Liver (tissue), 9 donors: ENCODE results near the gene NR2F1. TPM values are rescaled to one million over a fixed set of nuclear protein-coding genes. Genes with fewer than 3 reads are reported as not detected.

ENCODE experiments used
- DNase-seq: peaks from one replicate; pipeline ENCODE4 v3.0.0-alpha.2; 2017; ENCODE audit warnings: low spot score
- H3K27ac ChIP-seq, 2 donors: one replicate each; pipeline ENCODE4 v1.7.0; 2013; ENCODE audit warnings: inconsistent platforms in 2 of 2, low read length in 2 of 2, control low read depth in 1 of 2, low read depth in 1 of 2, mild to moderate bottlenecking in 1 of 2
- H3K27me3 ChIP-seq, 4 donors: one replicate each; pipeline versions ENCODE4 v1.6.1 to v1.7.0; 2013; ENCODE audit warnings: low read length in 3 of 4, inconsistent platforms in 1 of 4, mild to moderate bottlenecking in 1 of 4, moderate library complexity in 1 of 4; ENCODE audit not compliant: control insufficient read depth in 4 of 4, insufficient read depth in 4 of 4
- H3K36me3 ChIP-seq, 4 donors: one replicate each; pipeline versions ENCODE4 v1.6.1 to v1.7.0; 2013; ENCODE audit warnings: low read length in 3 of 4, mild to moderate bottlenecking in 3 of 4, low read depth in 1 of 4, moderate library complexity in 1 of 4; ENCODE audit not compliant: control insufficient read depth in 4 of 4, insufficient read depth in 3 of 4
- H3K4me1 ChIP-seq, 4 donors: one replicate each; pipeline versions ENCODE4 v1.6.1 to v1.7.0; 2013; ENCODE audit warnings: low read length in 3 of 4, mild to moderate bottlenecking in 3 of 4, moderate library complexity in 1 of 4; ENCODE audit not compliant: control insufficient read depth in 4 of 4, insufficient read depth in 4 of 4
- H3K4me3 ChIP-seq, 3 donors: one replicate each; pipeline versions ENCODE4 v1.6.1 to v1.7.0; 2013; ENCODE audit warnings: low read length in 3 of 3, control low read depth in 1 of 3, low read depth in 1 of 3, mild to moderate bottlenecking in 1 of 3
- H3K9ac ChIP-seq, 2 donors: one replicate each; pipeline ENCODE4 v1.7.0; 2013; ENCODE audit warnings: low read length in 2 of 2, mild to moderate bottlenecking in 2 of 2, moderate library complexity in 2 of 2, control low read depth in 1 of 2, low read depth in 1 of 2
- H3K9me3 ChIP-seq, 4 donors: one replicate each; pipeline versions ENCODE4 v1.6.1 to v1.7.0; 2013; ENCODE audit warnings: low read length in 3 of 4; ENCODE audit not compliant: control insufficient read depth in 4 of 4
- EGR1 ChIP-seq, 2 donors: IDR thresholded peaks; 2 replicates each; pipeline ENCODE4 v1.6.1; 2016 to 2018; ENCODE audit warnings: antibody characterized with exemption in 2 of 2, low read depth in 2 of 2
- FOXA1 ChIP-seq: IDR thresholded peaks from 2 replicates; pipeline ENCODE4 v1.6.1; 2016; ENCODE audit warnings: antibody characterized with exemption
- GABPA ChIP-seq, 2 donors: IDR thresholded peaks in 1 of 2; conservative IDR thresholded peaks in 1 of 2; 2 replicates each; pipeline ENCODE4 v1.6.1; 2016; ENCODE audit warnings: antibody characterized with exemption in 2 of 2, mild to moderate bottlenecking in 1 of 2, moderate library complexity in 1 of 2
- HNF4G ChIP-seq: IDR thresholded peaks from 2 replicates; pipeline ENCODE4 v1.6.1; 2016; ENCODE audit warnings: antibody characterized with exemption
- JUND ChIP-seq, 2 donors: IDR thresholded peaks; 2 replicates each; pipeline ENCODE4 v1.6.1; 2016; ENCODE audit warnings: antibody characterized with exemption in 2 of 2
- RAD21 ChIP-seq, 2 donors: IDR thresholded peaks; 2 replicates each; pipeline ENCODE4 v1.6.1; 2016; ENCODE audit warnings: antibody characterized with exemption in 2 of 2, mild to moderate bottlenecking in 2 of 2
- RXRA ChIP-seq, 2 donors: IDR thresholded peaks; 2 replicates each; pipeline ENCODE4 v1.6.1; 2017 to 2018; ENCODE audit warnings: antibody characterized with exemption in 2 of 2, mild to moderate bottlenecking in 1 of 2
- SP1 ChIP-seq: IDR thresholded peaks from 2 replicates; pipeline ENCODE4 v1.6.1; 2018; ENCODE audit warnings: antibody characterized with exemption, mild to moderate bottlenecking
- WGBS: extraction: QIAGEN DNeasy Blood & Tissue Kit; methylation state at CpG from one replicate; pipeline ENCODE4 v1.1.7; 2013; 5-methylcytosine and 5-hydroxymethylcytosine counted together
- polyA plus RNA-seq, 2 donors: library from polyadenylated mRNA; stranded (reverse) in 1 of 2; unstranded in 1 of 2; fragments of 200-250 nt in 1 of 2; fragments of >200 nt in 1 of 2; fragmentation: Nextera tagmentation in 1 of 2; extraction: Ambion mirVana in 1 of 2; gene quantifications; one replicate each; pipeline versions ENCODE4 v1.2.1 to v1.2.3, GENCODE V29; 2013 to 2015
- total RNA-seq, 2 donors: library from RNA; depleted of rRNA; stranded (reverse); fragments of >200 nt; gene quantifications; one replicate each; pipeline ENCODE4 v1.2.3, GENCODE V29; 2014
- TF ChIP-seq, protein P1 (sequence below): IDR thresholded peaks from 2 replicates; pipeline ENCODE4 v1.6.1; 2016; ENCODE audit warnings: antibody characterized with exemption, mild to moderate bottlenecking
- TF ChIP-seq, protein P2 (sequence below): IDR thresholded peaks from 2 replicates; pipeline ENCODE4 v1.6.1; 2016; ENCODE audit warnings: antibody characterized with exemption
- TF ChIP-seq, protein P3 (sequence below): IDR thresholded peaks from 2 replicates; pipeline ENCODE4 v1.6.1; 2016; ENCODE audit warnings: antibody characterized with exemption
- TF ChIP-seq, protein P4 (sequence below): fragments of 150-350 bp; IDR thresholded peaks from 2 replicates; pipeline ENCODE4 v1.5.1; 2017; ENCODE audit warnings: improper control_type of control experiment, low read depth, low read length; ENCODE audit not compliant: missing input control
- donor health status: healthy.
- donor health status: healthy.
- donor health status: healthy.
- donor health status: healthy.
- donor health status: healthy.

The NR2F1 gene
- total and polyA plus RNA-seq, 4 donors = 3.9 to 13.0 (median 10.6) TPM

DNA sequence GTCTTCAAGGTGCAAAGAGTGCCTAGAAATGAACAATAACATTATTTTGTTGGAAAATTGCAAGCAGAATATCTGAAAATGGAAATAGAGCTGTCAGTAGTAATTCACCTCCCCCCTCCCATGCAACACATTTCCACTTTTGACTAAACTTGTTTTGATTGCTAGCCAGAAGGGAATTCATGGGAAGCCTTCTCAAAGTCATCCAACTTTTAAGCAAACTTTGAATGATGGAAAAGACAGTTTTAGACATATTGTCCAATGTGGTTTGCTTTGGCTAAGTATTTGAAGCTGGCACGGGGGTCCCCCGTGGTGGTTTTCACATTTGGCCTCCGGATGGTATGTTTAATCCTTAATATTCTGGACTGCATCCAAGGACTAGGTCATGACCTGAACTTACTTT is 7.5 kb downstream of the NR2F1 start (continued):
- TF ChIP-seq, protein P1, sequence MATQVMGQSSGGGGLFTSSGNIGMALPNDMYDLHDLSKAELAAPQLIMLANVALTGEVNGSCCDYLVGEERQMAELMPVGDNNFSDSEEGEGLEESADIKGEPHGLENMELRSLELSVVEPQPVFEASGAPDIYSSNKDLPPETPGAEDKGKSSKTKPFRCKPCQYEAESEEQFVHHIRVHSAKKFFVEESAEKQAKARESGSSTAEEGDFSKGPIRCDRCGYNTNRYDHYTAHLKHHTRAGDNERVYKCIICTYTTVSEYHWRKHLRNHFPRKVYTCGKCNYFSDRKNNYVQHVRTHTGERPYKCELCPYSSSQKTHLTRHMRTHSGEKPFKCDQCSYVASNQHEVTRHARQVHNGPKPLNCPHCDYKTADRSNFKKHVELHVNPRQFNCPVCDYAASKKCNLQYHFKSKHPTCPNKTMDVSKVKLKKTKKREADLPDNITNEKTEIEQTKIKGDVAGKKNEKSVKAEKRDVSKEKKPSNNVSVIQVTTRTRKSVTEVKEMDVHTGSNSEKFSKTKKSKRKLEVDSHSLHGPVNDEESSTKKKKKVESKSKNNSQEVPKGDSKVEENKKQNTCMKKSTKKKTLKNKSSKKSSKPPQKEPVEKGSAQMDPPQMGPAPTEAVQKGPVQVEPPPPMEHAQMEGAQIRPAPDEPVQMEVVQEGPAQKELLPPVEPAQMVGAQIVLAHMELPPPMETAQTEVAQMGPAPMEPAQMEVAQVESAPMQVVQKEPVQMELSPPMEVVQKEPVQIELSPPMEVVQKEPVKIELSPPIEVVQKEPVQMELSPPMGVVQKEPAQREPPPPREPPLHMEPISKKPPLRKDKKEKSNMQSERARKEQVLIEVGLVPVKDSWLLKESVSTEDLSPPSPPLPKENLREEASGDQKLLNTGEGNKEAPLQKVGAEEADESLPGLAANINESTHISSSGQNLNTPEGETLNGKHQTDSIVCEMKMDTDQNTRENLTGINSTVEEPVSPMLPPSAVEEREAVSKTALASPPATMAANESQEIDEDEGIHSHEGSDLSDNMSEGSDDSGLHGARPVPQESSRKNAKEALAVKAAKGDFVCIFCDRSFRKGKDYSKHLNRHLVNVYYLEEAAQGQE = no peak
- TF ChIP-seq SP1 = no peak
- TF ChIP-seq JUND (IDR thresholded peaks at IDR 0.05) = no peak
- no peak for TF ChIP-seq RAD21 (IDR thresholded peaks at IDR 0.05)
- TF ChIP-seq, protein P2, sequence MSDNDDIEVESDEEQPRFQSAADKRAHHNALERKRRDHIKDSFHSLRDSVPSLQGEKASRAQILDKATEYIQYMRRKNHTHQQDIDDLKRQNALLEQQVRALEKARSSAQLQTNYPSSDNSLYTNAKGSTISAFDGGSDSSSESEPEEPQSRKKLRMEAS = no peak
- TF ChIP-seq, protein P3, sequence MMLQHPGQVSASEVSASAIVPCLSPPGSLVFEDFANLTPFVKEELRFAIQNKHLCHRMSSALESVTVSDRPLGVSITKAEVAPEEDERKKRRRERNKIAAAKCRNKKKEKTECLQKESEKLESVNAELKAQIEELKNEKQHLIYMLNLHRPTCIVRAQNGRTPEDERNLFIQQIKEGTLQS = no peak
- TF ChIP-seq FOXA1 = no peak
- no peak for TF ChIP-seq GABPA (IDR thresholded peaks at IDR 0.05 in 1 of 2, conservative IDR thresholded peaks at IDR 0.05 in 1 of 2)

DNA sequence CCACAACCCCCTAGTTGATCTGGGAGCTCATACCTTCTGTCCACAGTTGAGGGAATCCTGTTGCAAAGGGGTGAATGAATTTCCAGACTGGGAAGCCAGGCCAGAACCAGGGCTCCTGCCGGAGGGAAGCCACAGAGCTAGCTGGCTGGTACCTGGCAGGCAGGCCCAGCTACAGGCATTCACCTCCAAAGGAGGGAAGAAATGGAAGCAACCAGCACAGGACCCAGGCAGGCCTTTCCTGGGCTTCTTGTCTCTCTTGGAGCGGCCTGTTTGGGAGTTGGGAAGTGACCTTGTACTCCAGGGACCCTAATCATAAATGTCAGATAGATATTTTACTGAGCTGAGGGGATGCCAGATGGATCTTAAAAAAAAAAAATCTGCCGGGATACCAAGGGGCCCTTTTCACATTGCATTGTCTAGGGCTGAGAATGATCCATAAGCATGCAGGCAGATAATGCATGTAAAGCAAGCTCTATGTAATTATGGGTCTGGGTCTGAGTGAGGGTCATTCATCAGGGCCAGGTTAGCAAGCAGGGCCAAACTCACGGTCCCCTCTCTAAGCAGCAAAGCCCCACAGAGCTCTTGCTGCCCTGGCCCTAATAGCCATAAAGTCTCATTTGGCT is 8.4 kb downstream of the NR2F1 start:
- H3K4me3 ChIP-seq = no peak overlapping the region
- no peaks in the 10 kb centered on the region for H3K9me3 ChIP-seq
- TF ChIP-seq, protein P4, sequence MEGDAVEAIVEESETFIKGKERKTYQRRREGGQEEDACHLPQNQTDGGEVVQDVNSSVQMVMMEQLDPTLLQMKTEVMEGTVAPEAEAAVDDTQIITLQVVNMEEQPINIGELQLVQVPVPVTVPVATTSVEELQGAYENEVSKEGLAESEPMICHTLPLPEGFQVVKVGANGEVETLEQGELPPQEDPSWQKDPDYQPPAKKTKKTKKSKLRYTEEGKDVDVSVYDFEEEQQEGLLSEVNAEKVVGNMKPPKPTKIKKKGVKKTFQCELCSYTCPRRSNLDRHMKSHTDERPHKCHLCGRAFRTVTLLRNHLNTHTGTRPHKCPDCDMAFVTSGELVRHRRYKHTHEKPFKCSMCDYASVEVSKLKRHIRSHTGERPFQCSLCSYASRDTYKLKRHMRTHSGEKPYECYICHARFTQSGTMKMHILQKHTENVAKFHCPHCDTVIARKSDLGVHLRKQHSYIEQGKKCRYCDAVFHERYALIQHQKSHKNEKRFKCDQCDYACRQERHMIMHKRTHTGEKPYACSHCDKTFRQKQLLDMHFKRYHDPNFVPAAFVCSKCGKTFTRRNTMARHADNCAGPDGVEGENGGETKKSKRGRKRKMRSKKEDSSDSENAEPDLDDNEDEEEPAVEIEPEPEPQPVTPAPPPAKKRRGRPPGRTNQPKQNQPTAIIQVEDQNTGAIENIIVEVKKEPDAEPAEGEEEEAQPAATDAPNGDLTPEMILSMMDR = no peak
- TF ChIP-seq EGR1 (IDR thresholded peaks at IDR 0.05; ENCODE audit: low read depth in 2 of 2) (no peak), HNF4G (no peak), RXRA (IDR thresholded peaks at IDR 0.05) (no peak), SP1 (no peak)
- TF ChIP-seq, protein P3 = no peak
- TF ChIP-seq, protein P1 = no peak
- no peak overlapping the region for H3K27ac ChIP-seq
- WGBS = 79% methylated on average over 4 of the region's 4 CpGs
- DNase-seq = no peak
- H3K4me1 ChIP-seq = peaks cover 0 to 5% (median 0%) of the 10 kb centered on the region in 4 donors
- H3K36me3 ChIP-seq = no peaks in the 10 kb centered on the region
- peaks cover 0 to 3% (median 2%) of the 10 kb centered on the region in 4 donors for H3K27me3 ChIP-seq
- H3K9ac ChIP-seq = no peak overlapping the region
